Panc1 (cell line): ENCODE data around the gene HLCS.
"Not testable (repeated sequence)": the region's sequence is repeated elsewhere in the genome, so short reads cannot be mapped to it uniquely, and the experiment has no call there.

Experiments used
- SIN3A ChIP-seq: IDR thresholded peaks from 2 replicates; pipeline ENCODE4 v1.6.1; 2012; ENCODE audit warnings: low read depth, mild to moderate bottlenecking, low read length, moderate library complexity, borderline replicate concordance; ENCODE audit not compliant: insufficient read depth
- TCF7L2 ChIP-seq: IDR thresholded peaks from 2 replicates; pipeline ENCODE4 v1.6.1; 2011; ENCODE audit warnings: mild to moderate bottlenecking, low read depth, low read length, inconsistent platforms

DNA sequence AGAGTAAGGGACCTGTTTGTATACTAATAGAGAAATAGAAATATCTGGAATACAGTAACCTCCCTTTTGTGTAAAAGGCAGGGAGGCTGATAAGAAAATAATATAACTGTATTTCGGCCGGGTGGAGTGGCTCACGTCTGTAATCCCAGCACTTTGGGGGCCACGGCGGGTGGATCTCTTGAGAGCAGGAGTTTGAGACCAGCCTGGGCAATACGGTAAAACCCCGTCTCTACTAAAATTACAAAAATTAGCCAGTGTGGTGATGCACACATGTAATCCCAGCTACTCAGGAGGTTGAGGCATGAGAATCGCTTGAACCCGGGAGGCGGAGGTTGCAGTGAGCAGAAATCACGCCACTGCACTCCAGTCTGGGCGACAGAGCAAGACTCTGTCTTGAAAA, 28.8 kb upstream of the HLCS start:
- not testable (repeated sequence) for TF ChIP-seq SIN3A, TCF7L2
